Osteocyte (in vitro differentiated cells): ENCODE measurements around the gene IGDCC3. TPM values are rescaled to one million over a fixed set of nuclear protein-coding genes. Genes with fewer than 3 reads are reported as not detected.

Experiments
- DNase-seq: peaks from one replicate; pipeline ENCODE4 v3.0.0; 2021; ENCODE audit warnings: mixed read lengths; ENCODE audit not compliant: unreplicated experiment; ENCODE audit errors: extremely low spot score
- H3K27ac Mint-ChIP-seq: one replicate; pipeline ENCODE4 v1.8.0; 2021; ENCODE audit warnings: mild to moderate bottlenecking, mixed read lengths; ENCODE audit not compliant: unreplicated experiment
- H3K27me3 Mint-ChIP-seq: one replicate; pipeline ENCODE4 v1.8.0; 2021; ENCODE audit warnings: mixed read lengths; ENCODE audit not compliant: unreplicated experiment
- H3K36me3 Mint-ChIP-seq: one replicate; pipeline ENCODE4 v1.8.0; 2021; ENCODE audit warnings: mixed read lengths; ENCODE audit not compliant: unreplicated experiment
- H3K4me1 Mint-ChIP-seq: one replicate; pipeline ENCODE4 v1.8.0; 2021; ENCODE audit warnings: mixed read lengths; ENCODE audit not compliant: unreplicated experiment
- H3K4me3 Mint-ChIP-seq: one replicate; pipeline ENCODE4 v1.8.0; 2021; ENCODE audit warnings: mild to moderate bottlenecking, moderate library complexity, mixed read lengths; ENCODE audit not compliant: unreplicated experiment
- H3K9me3 Mint-ChIP-seq: one replicate; pipeline ENCODE4 v1.8.0; 2021; ENCODE audit warnings: mixed read lengths; ENCODE audit not compliant: unreplicated experiment
- CTCF ChIP-seq: fragments of 200-600 bp; sonication (generic); IDR thresholded peaks from 2 replicates; pipeline ENCODE4 v1.5.0; 2021; ENCODE audit warnings: antibody characterized with exemption, mild to moderate bottlenecking, moderate library complexity
- total RNA-seq: library from RNA; stranded (reverse); gene quantifications from 2 replicates; pipeline ENCODE4 v1.2.1, GENCODE V29; 2021

Gene IGDCC3
- total RNA-seq, 1 donor from 2014 or later = 0.48 TPM

- H3K27me3 Mint-ChIP-seq = no peaks in the 10 kb centered on the region
- no peak for DNase-seq
- peaks cover 26% of the 10 kb centered on the region for H3K36me3 Mint-ChIP-seq
- H3K4me3 Mint-ChIP-seq = no peak overlapping the region
- H3K4me1 Mint-ChIP-seq = no peaks in the 10 kb centered on the region
- TF ChIP-seq CTCF = no peak
- H3K9me3 Mint-ChIP-seq = no peaks in the 10 kb centered on the region
- H3K27ac Mint-ChIP-seq = no peak overlapping the region
These were observed 15.3 kb upstream of the IGDCC3 start for GRCh38 chr15:65393091-65393490.

- Mint-ChIP-seq H3K27me3 (no peaks in the 10 kb centered on the region), H3K9me3 (no peaks in the 10 kb centered on the region), H3K4me1 (no peaks in the 10 kb centered on the region), H3K36me3 (peaks cover 22% of the 10 kb centered on the region), H3K27ac (no peak overlapping the region), H3K4me3 (no peak overlapping the region)
- DNase-seq = no peak
- no peak for TF ChIP-seq CTCF
These were observed 14.6 kb upstream of the IGDCC3 start for GRCh38 chr15:65392368-65392767.

GRCh38 chr15:65391732-65392131, 13.9 kb upstream of the IGDCC3 start:
- Mint-ChIP-seq H3K9me3 (no peaks in the 10 kb centered on the region), H3K36me3 (peaks cover 16% of the 10 kb centered on the region), H3K4me1 (no peaks in the 10 kb centered on the region), H3K4me3 (no peak overlapping the region), H3K27me3 (no peaks in the 10 kb centered on the region), H3K27ac (no peak overlapping the region)
- no peak for DNase-seq
- TF ChIP-seq CTCF = no peak

GRCh38 chr15:65390447-65390846, 12.6 kb upstream of the IGDCC3 start:
- Mint-ChIP-seq H3K9me3 (no peaks in the 10 kb centered on the region), H3K4me1 (peaks cover 10% of the 10 kb centered on the region), H3K27ac (no peak overlapping the region), H3K36me3 (peaks cover 16% of the 10 kb centered on the region), H3K4me3 (no peak overlapping the region), H3K27me3 (no peaks in the 10 kb centered on the region)
- TF ChIP-seq CTCF = no peak
- no peak for DNase-seq

GRCh38 chr15:65389226-65389625, 11.4 kb upstream of the IGDCC3 start:
- no peaks in the 10 kb centered on the region for H3K27me3 Mint-ChIP-seq
- no peak overlapping the region for H3K27ac Mint-ChIP-seq
- TF ChIP-seq CTCF = no peak
- DNase-seq = no peak
- no peaks in the 10 kb centered on the region for H3K9me3 Mint-ChIP-seq
- H3K4me1 Mint-ChIP-seq = peaks cover 18% of the 10 kb centered on the region
- H3K4me3 Mint-ChIP-seq = no peak overlapping the region
- peaks cover 14% of the 10 kb centered on the region for H3K36me3 Mint-ChIP-seq
